Measurements from ENCODE around the gene SUZ12.
A peak's percentile ranks its signal among the peaks of the same experiment; 100 is the strongest.

Gene SUZ12

DNA sequence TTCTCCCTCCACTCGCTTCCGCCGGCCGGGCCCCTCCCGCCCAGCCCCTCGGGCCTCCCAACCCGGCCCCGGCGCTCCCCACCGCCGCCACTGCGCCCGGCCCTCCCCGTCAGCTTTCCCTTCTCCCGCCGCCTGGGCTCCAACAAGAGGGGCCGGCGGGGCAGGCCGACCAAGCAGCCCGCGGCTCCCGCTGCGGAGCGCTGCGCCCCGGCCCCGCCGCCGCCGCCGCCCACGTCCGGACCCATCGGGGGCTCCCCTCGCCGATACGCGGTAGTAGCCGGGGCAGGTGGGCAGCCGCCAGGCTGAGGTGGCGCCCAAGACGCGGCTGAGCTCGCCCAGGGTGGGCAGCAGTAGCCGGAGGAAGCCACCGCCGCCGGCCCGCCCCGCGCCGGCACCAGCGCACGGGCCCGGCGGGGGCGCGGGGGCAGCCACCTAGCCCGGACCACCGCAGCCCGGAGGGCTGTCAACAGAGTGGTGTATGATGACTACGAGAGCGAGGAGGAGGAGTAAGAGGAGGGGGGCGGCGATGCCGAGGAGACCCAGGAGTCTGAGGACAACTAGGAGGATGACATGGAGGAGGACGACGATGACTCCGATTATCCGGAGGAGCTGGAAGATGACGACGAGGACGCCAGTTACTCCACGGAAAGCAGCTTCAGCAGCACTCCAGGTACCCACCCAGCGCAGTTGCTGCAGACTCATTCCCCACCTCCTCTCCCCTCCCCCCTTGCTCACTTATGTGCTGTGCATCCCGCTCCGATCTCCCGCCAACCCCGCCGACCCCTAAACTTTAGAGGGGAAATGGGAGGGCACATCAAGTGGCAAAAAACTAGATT lies 70.9 kb downstream of the SUZ12 start:
- peaks cover 4% of the 10 kb centered on the region; the same call in 1 of the 2 replicates for H3K36me3 ChIP-seq
- peak overlapping the region; percentile 75 for H3K4me3 ChIP-seq (ENCODE audit: low read depth, low read length)
- H3K9me3 ChIP-seq (ENCODE audit: severe bottlenecking): no peaks in the 10 kb centered on the region
- H3K27ac ChIP-seq: peak overlapping the region; percentile 72
- H3K27me3 ChIP-seq (ENCODE audit: insufficient read depth, low read depth, severe bottlenecking): no peaks in the 10 kb centered on the region
- no peak for TF ChIP-seq CTCF (IDR thresholded peaks at IDR 0.05; ENCODE audit: low read depth, low read length)
- peak; percentile 59 for DNase-seq

DNA sequence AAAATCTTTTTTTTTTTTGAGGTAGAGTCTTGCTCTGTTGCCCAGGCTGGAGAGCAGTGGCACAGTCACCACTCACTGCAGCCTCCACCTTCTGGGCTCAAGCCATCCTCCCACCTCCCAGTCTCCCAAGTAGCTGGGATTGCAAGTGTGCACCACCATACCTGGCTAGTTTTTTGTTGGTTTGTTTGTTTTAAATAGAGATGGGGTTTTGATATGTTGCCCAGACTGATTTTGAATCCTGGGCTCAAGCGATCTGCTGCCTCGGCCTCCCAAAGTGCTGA lies 72.4 kb downstream of the SUZ12 start:
- Histone ChIP-seq H3K4me3 (ENCODE audit: low read depth, low read length) (no peak overlapping the region), H3K27ac (no peak overlapping the region), H3K9me3 (ENCODE audit: severe bottlenecking) (no peaks in the 10 kb centered on the region), H3K36me3 (peaks cover 4% of the 10 kb centered on the region; the same call in 1 of the 2 replicates), H3K27me3 (ENCODE audit: insufficient read depth, low read depth, severe bottlenecking) (no peaks in the 10 kb centered on the region)
- no peak for TF ChIP-seq CTCF (IDR thresholded peaks at IDR 0.05; ENCODE audit: low read depth, low read length)
- DNase-seq: no peak

DNA sequence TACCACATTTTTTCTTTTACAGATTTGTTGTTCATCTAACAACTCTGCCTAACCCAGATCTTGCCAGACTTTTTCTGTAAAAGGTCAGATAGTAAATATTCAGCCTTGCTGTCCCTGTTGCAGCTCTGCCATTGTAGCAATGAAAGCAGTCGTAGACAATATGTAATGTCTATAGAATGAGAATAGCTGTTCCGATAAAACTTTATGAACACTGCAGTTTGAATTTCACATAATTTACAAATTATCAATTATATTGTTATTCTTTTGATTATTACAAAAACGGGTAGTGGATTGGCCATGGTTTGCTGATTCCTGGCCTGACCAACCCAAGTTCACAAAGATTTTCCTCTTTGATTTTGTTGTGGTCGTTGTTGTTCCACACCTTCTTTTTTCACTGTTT lies 73.3 kb downstream of the SUZ12 start:
- no peak for DNase-seq
- no peak for TF ChIP-seq CTCF (IDR thresholded peaks at IDR 0.05; ENCODE audit: low read depth, low read length)
- Histone ChIP-seq H3K27ac (no peak overlapping the region), H3K4me3 (ENCODE audit: low read depth, low read length) (no peak overlapping the region), H3K27me3 (ENCODE audit: insufficient read depth, low read depth, severe bottlenecking) (no peaks in the 10 kb centered on the region), H3K9me3 (ENCODE audit: severe bottlenecking) (no peaks in the 10 kb centered on the region), H3K36me3 (peaks cover 4% of the 10 kb centered on the region; the same call in 1 of the 2 replicates)

GRCh38 chr17:32015245-32016013 lies 78.6 kb downstream of the SUZ12 start:
- Histone ChIP-seq H3K27ac (no peak overlapping the region), H3K4me3 (ENCODE audit: low read depth, low read length) (no peak overlapping the region), H3K36me3 (peaks cover 11% of the 10 kb centered on the region), H3K27me3 (ENCODE audit: insufficient read depth, low read depth, severe bottlenecking) (no peaks in the 10 kb centered on the region), H3K9me3 (ENCODE audit: severe bottlenecking) (no peaks in the 10 kb centered on the region)
- no peak for DNase-seq
- no peak for TF ChIP-seq CTCF (IDR thresholded peaks at IDR 0.05; ENCODE audit: low read depth, low read length)

- H3K27ac ChIP-seq: no peak overlapping the region
These were observed 79.4 kb downstream of the SUZ12 start for GRCh38 chr17:32016231-32016630.

More at GRCh38 chr17:32016231-32016630, 79.4 kb downstream of the SUZ12 start:
- no peak for DNase-seq
- Histone ChIP-seq H3K27me3 (ENCODE audit: insufficient read depth, low read depth, severe bottlenecking) (no peaks in the 10 kb centered on the region), H3K36me3 (peaks cover 11% of the 10 kb centered on the region), H3K9me3 (ENCODE audit: severe bottlenecking) (no peaks in the 10 kb centered on the region), H3K4me3 (ENCODE audit: low read depth, low read length) (no peak overlapping the region)
- no peak for TF ChIP-seq CTCF (IDR thresholded peaks at IDR 0.05; ENCODE audit: low read depth, low read length)
